SK-N-SH treated with all-trans-retinoic acid at 6 μM for 48 hours (cell line): Measurements from ENCODE around the gene ACTR8.

Experiments used
- ARNTL ChIP-seq: fragments of 450-650 bp; formaldehyde crosslinking; IDR thresholded peaks from 2 replicates; pipeline ENCODE4 v1.5.0; 2020; ENCODE audit warnings: low read depth, mild to moderate bottlenecking, moderate library complexity, borderline replicate concordance
- GLIS3 ChIP-seq: fragments of 250-450 bp; sonication (Bioruptor Pico); IDR thresholded peaks from 2 replicates; pipeline ENCODE4 v1.5.0; 2020; ENCODE audit warnings: mild to moderate bottlenecking, moderate library complexity
- OSR1 ChIP-seq: fragments of 250-450 bp; sonication (Bioruptor Pico); IDR thresholded peaks from 2 replicates; pipeline ENCODE4 v1.8.0; 2022; ENCODE audit warnings: moderate library complexity, mild to moderate bottlenecking, inconsistent platforms
- RARB ChIP-seq: fragments of 250-450 bp; sonication (Bioruptor Pico); IDR thresholded peaks from 2 replicates; pipeline ENCODE4 v1.8.0; 2021; ENCODE audit warnings: mild to moderate bottlenecking, moderate library complexity
- ZFP3 ChIP-seq: fragments of 250-450 bp; sonication (Bioruptor Pico); IDR thresholded peaks from 2 replicates; pipeline ENCODE4 v1.5.0; 2020; ENCODE audit warnings: mild to moderate bottlenecking, moderate library complexity

DNA sequence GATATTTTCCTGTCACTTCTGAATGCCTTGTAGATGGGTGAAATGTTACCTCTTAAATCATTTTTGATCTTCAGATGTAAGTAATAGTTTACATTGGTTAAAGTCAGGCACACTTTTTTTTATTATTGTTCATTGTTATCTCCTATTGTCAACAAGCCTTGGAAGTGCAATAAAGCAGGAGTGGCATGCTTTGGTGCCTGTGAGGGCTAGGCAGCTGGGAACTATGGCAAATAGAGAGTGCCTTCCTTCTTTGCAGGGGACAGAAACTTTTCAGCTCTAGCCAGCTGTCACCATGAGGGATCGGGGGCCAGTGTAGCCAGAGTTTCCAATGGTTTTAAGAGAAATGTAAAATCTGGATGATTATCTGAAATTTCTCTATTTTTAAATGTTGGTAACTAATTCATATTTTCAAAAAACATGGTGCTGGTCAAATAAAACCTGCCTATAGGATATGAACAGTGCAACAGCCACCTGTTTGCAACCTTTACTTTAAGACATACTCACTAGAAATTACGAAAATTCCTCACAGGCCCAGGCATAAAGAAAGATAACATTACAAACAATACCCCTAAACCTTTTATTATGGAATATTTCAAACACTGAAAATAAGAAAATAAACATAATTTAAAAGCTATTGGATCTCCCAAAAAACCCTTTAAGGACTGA lies 18.8 kb upstream of the ACTR8 start:
- no peak for TF ChIP-seq GLIS3 (CRISPR knock-in tag)
- no peak for TF ChIP-seq OSR1 (CRISPR knock-in tag)
- TF ChIP-seq RARB (CRISPR knock-in tag): no peak
- TF ChIP-seq ARNTL (CRISPR knock-in tag): no peak
- no peak for TF ChIP-seq ZFP3
